ENCODE data around the gene IRF2.

- TF ChIP-seq CTCF (conservative IDR thresholded peaks at IDR 0.05) = no peak
- TF ChIP-seq ZFX (IDR thresholded peaks at IDR 0.05) = no peak
Measured at GRCh38 chr4:184503869-184504300, 29.5 kb upstream of the IRF2 start.

All from C4-2B (cell line).